Heart left ventricle (tissue), 13 donors: Measurements from ENCODE around the gene KCNJ18.
"Not testable (repeated sequence)": the region's sequence is repeated elsewhere in the genome, so short reads cannot be mapped to it uniquely, and the experiment has no call there.

Experiments used
- CTCF ChIP-seq, 12 donors: fragments of 200-600 bp; sonication (generic) in 4 of 12; IDR thresholded peaks; one replicate each; pipeline versions ENCODE4 v1.5.0 to v1.8.0; 2018 to 2022; ENCODE audit warnings: antibody characterized with exemption in 12 of 12, mild to moderate bottlenecking in 5 of 12
- POLR2A ChIP-seq, 2 donors: fragments of 450-650 bp; IDR thresholded peaks; one replicate each; pipeline ENCODE4 v1.6.1; 2017; ENCODE audit warnings: antibody characterized with exemption in 2 of 2, mild to moderate bottlenecking in 2 of 2, moderate library complexity in 2 of 2
- donor health status: ischemic (EF 13 %, LVEDD 7.1; RV severe dilation, severe dysfunction).
- donor health status: DM: no; HTN: yes; CAD: no.
- donor health status: DM: no; HTN: no; CAD: no.
- donor health status: ischemic (EF 25% LVEDD 6.9; RV normal size, moderate dysfunction).
- donor health status: ischemic (EF 25% LVEDD 5.7; RV mildly dilated, moderate dysfunction).
- donor health status: ischemic (EF 35%, LVEDD 5.7; RV mildly dilated, moderate dysfunction).
- donor health status: nonischemic (EF 11% LVEDD 7.7; RV severe dilation, severe dysfunction).
- donor health status: DM: yes; HTN: yes; CAD: no.
- donor health status: PGD.
- donor health status: ischemic (EF 29% LVEDD 5.4; RV normal size, mild dysfunction).
- donor health status: nonischemic (EF 23%, LVEDD 6.1; RV moderate dilation, normal function).

GRCh38 chr17:21749696-21750531 is 57.6 kb downstream of the KCNJ18 start:
- not testable (repeated sequence) for TF ChIP-seq CTCF, POLR2A (IDR thresholded peaks at IDR 0.05)
